Ectodermal cell (in vitro differentiated cells): ENCODE results near the gene TMEM95.

Experiments used
- H3K27ac ChIP-seq: 2 replicates; pipeline ENCODE4 v1.7.0; 2013; ENCODE audit warnings: mild to moderate bottlenecking, low read depth, low read length; ENCODE audit not compliant: insufficient read depth, poor library complexity, severe bottlenecking
- H3K27me3 ChIP-seq: 2 replicates; pipeline ENCODE4 v1.7.0; 2013; ENCODE audit warnings: mild to moderate bottlenecking, low read length; ENCODE audit not compliant: insufficient read depth, control insufficient read depth, poor library complexity, severe bottlenecking
- H3K36me3 ChIP-seq: one replicate; pipeline ENCODE4 v1.7.0; 2013; ENCODE audit warnings: low read length; ENCODE audit not compliant: control insufficient read depth, insufficient read depth
- H3K4me1 ChIP-seq: one replicate; pipeline ENCODE4 v1.7.0; 2013; ENCODE audit warnings: low read length; ENCODE audit not compliant: control insufficient read depth, insufficient read depth
- H3K4me3 ChIP-seq: 2 replicates; pipeline ENCODE4 v1.7.0; 2013; ENCODE audit warnings: low read depth, low read length, control low read depth; ENCODE audit not compliant: insufficient read depth
- H3K9me3 ChIP-seq: 2 replicates; pipeline ENCODE4 v1.7.0; 2013; ENCODE audit warnings: mild to moderate bottlenecking, low read length, moderate library complexity; ENCODE audit not compliant: control insufficient read depth
- WGBS, 2 experiments: methylation state at CpG; one replicate each; pipeline ENCODE4 v1.1.7; 2013; ENCODE audit warnings: missing lambda C conversion rate in 2 of 2; 5-methylcytosine and 5-hydroxymethylcytosine counted together

TMEM95 gene

DNA sequence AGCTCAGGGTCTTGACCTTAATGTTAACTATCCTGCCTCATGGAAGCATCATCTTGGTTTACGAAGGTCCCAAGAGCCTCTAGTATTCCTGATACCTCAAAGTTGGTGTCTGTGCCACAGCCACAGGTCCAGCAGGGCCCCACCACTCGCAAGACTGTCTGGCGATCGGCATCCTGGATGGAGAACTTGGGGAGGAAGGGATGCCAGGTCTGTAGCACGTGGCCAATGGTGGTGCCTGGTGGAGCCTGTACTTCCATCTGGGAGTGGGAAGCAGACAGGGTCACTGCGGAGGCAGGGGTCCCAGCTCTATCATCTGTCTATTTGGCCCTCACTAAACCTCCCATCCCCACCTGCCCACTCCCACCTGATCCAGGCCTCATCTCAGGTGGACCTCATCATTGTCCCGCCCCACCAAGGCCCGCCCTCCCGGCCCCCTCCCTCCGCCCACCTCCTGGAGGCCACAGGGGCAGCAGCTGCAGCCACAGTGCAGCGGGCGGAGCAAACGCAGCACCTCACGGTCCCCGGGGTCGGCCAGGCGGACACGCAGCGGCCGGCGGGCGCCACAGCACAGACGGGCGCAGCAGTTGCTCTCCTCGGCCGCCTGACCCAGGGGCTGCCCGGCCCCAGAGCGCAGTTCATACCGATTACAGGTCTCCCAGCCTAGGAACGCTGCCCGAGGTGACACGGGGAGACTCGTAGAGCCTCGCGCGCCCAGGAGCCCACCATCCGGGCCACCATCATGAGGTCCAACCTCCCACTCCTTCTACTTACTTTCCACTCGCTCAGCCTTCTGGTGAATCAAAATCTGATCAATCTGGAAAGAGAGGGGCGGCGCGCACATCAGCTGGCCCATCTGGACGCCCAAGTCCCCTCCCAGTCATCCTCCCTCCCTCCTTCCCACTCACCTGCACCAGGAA, 38.0 kb downstream of the TMEM95 start:
- Histone ChIP-seq H3K27me3 (no peaks in the 10 kb centered on the region), H3K27ac (no peak overlapping the region), H3K9me3 (no peaks in the 10 kb centered on the region), H3K36me3 (peaks cover 6% of the 10 kb centered on the region), H3K4me3 (peak overlapping the region; percentile 85), H3K4me1 (no peaks in the 10 kb centered on the region)
- 85 to 92% methylated on average over 41 to 42 of the region's 42 CpGs for WGBS, 2 experiments

DNA sequence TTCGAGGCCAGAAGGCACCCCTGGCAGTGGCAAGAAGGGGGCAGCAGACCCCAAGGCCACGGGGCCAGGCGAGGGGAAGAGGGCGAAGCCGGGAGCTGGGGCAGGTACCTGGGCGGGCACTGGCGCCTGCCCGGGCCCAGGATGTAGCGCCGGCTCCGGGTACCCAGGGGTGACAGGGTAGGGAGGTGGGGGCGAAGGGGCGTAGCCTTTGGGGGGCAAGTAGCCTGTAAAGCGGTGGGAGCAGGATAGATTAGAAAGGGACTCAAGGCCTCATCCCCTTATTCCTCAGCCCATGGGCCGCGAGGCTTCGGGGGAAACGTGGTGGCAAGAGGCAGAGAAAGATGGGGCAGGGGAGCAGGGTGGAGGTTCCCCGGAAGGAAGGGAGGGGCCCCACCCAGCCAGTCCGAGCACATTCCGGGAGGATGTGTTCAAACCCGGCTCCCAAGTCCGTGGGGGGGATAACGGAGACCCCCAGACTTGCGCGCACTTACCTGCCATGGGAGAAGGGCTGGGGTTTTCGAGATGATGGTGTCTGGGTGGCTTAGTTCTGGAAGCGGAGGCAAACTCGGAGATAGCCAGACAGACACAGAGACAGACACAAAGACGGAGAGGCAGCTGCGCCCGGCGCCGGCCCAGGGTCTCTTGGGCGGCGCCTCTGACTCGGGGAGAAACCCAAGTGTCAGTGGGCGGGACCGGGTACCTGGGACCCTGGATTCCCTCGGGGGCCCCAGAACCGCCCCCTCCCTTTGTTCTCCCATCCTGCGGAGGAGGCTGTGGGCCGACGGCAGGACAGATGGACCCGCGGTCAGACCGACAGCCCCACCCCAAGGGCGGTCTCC, 38.9 kb downstream of the TMEM95 start:
- Histone ChIP-seq H3K9me3 (no peaks in the 10 kb centered on the region), H3K4me3 (peak overlapping the region; percentile 85), H3K27ac (peak overlapping the region; percentile 72), H3K36me3 (peaks cover 6% of the 10 kb centered on the region), H3K27me3 (no peaks in the 10 kb centered on the region), H3K4me1 (no peaks in the 10 kb centered on the region)
- 17 to 19% methylated on average over 48 of the region's 48 CpGs for WGBS, 2 experiments

DNA sequence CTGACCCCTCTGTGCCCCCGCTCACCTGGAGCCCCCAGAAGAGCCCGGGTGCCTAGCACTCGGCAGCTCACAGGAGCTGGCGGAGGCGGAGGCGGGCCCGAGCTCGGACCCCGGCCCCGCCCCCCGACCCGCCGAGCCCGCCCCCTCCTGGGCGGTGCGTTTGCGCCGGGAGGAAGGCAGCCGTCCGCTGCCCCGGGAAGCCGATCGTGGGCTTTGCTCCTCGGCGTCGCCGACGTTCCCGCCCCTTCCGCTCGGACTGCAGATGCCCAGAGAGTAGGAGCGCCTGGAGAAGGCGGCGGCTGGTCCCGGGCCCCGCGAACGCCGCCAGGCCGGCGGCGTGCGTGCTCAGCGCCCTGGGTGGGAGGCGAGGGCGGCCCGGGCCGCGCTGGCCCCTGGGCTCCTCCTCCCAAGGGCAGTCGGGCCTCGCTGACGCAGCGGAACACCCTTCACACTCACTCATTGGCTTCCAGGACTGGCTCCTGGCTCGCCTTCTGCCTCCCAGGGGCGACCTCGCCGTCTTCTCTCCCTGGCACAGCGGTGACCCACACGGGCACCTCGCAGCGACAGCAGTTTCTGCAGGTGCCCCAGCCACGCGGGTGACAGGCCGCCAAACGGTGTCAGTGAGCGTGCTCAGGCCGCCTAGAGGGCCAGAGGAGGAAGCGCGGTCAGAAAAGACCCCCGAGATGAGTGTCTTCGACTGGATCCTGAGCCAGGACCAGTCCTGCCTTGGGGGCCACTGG, 39.7 kb downstream of the TMEM95 start, which contains the start of gene PLSCR3:
PLSCR3 (minus strand) TSS at position 74 of the 740 bp plus-strand sequence. CDS start 415 bp downstream, outside the sequence.
- no peaks in the 10 kb centered on the region for H3K4me1 ChIP-seq
- peak within 1 kb of the TSS; percentile 72 for H3K27ac ChIP-seq
- WGBS, 2 experiments: 0 to 1% methylated on average over 71 of the region's 71 CpGs
- peaks cover 6% of the 10 kb centered on the region for H3K36me3 ChIP-seq
- peak within 1 kb of the TSS; percentile 85 for H3K4me3 ChIP-seq
- no peaks in the 10 kb centered on the region for H3K27me3 ChIP-seq
- H3K9me3 ChIP-seq: no peaks in the 10 kb centered on the region

DNA sequence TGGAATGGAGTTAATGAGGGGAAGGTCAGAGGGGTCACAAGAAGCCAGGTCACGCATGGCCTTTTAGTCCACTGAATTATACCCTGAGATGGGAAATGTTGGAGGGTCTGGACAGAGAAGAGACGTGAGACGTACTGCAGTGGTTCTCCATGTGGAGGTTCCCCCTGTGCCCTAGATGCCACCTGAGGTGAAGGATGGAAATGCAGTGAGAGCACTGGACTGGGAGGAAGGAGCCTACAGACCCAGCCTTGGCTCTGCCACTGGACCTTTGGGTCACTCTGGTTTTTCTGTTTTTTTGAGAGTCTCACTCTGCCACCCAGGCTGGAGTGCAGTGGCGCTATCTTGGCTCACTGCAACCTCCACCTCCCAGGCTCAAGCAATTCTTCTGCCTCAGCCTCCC, 41.2 kb downstream of the TMEM95 start:
- H3K27me3 ChIP-seq: no peaks in the 10 kb centered on the region
- H3K9me3 ChIP-seq: no peaks in the 10 kb centered on the region
- H3K36me3 ChIP-seq: peaks cover 6% of the 10 kb centered on the region
- no peaks in the 10 kb centered on the region for H3K4me1 ChIP-seq
- no peak overlapping the region for H3K27ac ChIP-seq
- H3K4me3 ChIP-seq: no peak overlapping the region
- 90 to 92% methylated on average over 4 of the region's 4 CpGs for WGBS, 2 experiments

DNA sequence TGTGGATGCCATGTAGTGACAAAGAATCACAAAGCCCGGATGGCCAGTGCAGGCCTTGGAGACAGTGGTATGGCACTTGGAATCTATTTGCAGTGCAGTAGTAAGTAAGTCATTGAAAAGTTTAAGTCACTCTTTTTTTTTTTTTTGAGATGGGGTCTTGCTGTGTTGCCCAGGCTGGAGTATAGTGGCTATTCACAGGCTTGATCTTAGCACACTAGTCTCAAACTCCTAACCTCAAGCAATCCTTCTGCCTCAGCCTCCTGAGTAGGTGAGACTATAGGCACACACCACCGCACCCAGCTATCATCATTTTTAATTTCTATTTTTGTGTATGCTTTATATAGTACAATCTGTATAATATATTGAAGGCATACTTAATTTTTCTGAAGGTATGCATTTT, 43.7 kb downstream of the TMEM95 start:
- peaks cover 8% of the 10 kb centered on the region for H3K4me1 ChIP-seq
- WGBS, 2 experiments: 93 to 96% methylated on average over 1 of the region's 2 CpGs
- H3K36me3 ChIP-seq: no peaks in the 10 kb centered on the region
- no peaks in the 10 kb centered on the region for H3K9me3 ChIP-seq
- H3K27ac ChIP-seq: no peak overlapping the region
- H3K4me3 ChIP-seq: no peak overlapping the region
- no peaks in the 10 kb centered on the region for H3K27me3 ChIP-seq

DNA sequence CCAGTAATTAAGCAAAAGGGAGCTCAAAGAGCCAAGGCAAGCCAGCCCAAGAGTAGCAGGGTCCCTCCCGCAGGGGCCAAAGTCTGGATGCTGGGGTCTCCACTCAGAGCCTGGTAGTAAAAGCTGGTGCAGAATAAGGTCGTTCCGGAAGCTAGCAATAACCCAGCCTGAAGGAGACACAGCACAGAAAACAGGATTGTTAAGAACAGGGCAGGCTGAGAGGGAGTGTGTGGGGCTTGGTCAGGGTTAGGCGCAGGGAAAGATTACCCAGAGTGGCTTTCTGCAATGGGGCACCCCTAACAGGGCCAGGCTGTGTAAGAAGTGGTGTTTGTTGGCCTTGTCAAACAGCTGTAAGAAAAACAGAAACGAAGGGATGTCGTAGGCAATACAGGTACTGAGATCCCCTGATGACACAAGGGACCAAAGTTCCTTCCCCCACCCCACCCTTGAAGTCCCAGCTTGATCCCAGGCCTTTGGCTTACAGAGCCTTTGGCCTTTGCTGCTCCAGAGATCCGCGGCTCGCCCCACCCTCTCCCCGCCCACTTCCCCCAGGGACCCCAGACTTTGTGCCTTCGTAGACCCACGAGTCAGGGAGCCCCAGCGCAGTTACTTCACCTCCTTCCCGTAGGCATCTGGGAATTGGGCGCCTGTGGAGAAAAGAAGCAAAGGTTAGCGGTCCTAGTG, 48.2 kb downstream of the TMEM95 start:
- H3K36me3 ChIP-seq: no peaks in the 10 kb centered on the region
- WGBS, 2 experiments: 19 to 21% methylated on average over 16 of the region's 16 CpGs
- peak overlapping the region; percentile 94 for H3K27ac ChIP-seq
- no peaks in the 10 kb centered on the region for H3K27me3 ChIP-seq
- peak overlapping the region; percentile 53 for H3K4me3 ChIP-seq
- peaks cover 21% of the 10 kb centered on the region for H3K4me1 ChIP-seq
- no peaks in the 10 kb centered on the region for H3K9me3 ChIP-seq

DNA sequence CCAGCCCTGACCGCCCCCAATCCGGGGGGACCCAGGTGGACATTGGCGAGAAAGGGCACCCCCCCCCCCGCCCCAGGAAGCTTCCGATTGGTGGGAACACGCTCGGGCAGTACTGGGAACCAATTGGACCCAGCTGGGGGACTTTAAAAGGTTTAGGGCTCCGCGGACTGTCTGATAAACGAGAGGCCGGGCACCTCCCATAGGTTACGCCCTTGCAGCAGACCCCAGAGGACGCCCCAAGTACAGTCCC, 48.7 kb downstream of the TMEM95 start:
- Histone ChIP-seq H3K4me3 (peak overlapping the region; percentile 53), H3K4me1 (peaks cover 21% of the 10 kb centered on the region), H3K36me3 (peaks cover 2% of the 10 kb centered on the region), H3K27ac (peak overlapping the region; percentile 94), H3K27me3 (no peaks in the 10 kb centered on the region), H3K9me3 (no peaks in the 10 kb centered on the region)
- WGBS, 2 experiments: 0% methylated on average over 13 of the region's 13 CpGs

DNA sequence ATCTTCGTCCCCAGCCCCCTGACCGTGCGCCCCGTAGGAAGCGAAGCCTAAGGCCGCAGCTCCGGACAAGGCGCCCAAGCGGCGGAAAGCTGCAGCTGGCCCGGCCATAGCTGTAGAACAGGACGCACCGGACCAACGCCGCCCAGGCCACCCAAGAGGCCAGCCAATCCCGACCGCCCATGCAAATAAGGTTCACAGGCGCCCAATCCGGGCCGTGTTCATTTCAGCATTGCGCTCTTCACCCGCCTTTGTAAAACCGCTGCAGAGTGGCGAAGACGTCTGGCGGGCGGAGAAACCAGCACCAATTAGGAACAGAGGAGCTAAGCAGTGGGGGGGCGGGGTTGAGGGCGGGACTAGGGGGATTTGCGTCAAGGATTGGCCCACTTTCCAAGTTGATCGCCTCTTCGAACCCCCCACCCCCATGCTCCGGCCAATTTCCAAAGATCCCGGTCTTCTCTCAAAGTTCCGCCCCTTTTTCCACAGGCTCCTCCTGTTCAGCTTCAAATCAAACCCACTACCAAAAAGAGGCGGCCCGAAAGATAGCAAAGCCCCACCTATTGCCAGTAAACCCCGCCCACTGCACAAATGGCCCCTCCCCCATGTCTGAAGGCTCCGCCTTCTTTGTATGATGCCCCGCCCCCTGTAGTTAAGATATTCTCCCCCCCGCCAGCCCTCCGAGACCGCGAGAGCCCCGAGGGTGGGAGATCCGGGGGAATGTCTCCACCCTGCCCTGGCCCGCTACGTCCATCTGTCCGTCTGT, 49.2 kb downstream of the TMEM95 start, which contains the start of gene TMEM256:
TMEM256 (minus strand) TSS at position 121 of the 760 bp plus-strand sequence; CDS start at position 108, 13 bp downstream.
- WGBS, 2 experiments: 0% methylated on average over 49 of the region's 49 CpGs

DNA sequence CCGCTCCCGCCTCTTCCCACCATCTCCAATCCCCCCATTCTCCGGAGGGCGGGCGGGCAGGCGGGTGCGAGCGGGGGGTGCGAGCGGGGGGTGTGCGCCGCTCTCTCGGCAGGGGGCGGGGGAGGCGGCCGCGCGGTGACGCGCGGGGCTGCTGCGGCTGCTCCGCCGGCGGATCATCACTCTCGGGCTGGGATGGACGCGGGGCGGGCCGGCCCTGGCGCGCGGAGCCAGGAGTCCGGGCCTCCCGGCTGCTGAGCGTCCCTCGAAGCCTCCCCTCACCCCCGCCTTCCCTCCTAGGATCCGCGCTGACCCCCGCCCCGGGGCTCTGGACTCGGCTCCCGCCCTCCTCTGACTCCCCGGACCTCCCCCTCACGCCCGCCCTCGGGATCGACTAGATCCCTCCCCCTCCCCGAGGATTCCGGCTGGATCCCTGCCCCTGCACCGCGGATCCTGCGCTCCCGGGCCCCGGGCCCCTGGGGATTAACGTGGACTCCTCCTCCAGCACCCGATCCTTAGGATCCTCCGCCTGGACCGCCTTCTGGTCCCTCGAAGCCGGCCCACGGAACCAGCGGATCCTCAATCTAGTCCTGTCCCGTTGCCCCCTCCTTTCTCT, 49.9 kb downstream of the TMEM95 start:
- peaks cover 21% of the 10 kb centered on the region for H3K4me1 ChIP-seq
- WGBS, 2 experiments: 0% methylated on average over 65 of the region's 65 CpGs
- H3K27ac ChIP-seq: peak overlapping the region; percentile 85
- H3K36me3 ChIP-seq: peaks cover 14% of the 10 kb centered on the region
- H3K9me3 ChIP-seq: no peaks in the 10 kb centered on the region
- H3K4me3 ChIP-seq: peak overlapping the region; percentile 53
- H3K27me3 ChIP-seq: no peaks in the 10 kb centered on the region

More for the DNA sequence above, 49.2 kb downstream of the TMEM95 start, which contains the start of gene TMEM256:
- Histone ChIP-seq H3K4me3 (peak within 1 kb of the TSS; percentile 53), H3K4me1 (peaks cover 21% of the 10 kb centered on the region), H3K27me3 (no peaks in the 10 kb centered on the region), H3K9me3 (no peaks in the 10 kb centered on the region), H3K36me3 (peaks cover 7% of the 10 kb centered on the region), H3K27ac (peak within 1 kb of the TSS; percentile 94)
